ENCODE measurements around the gene PURB.
"Not testable (repeated sequence)": the region's sequence is repeated elsewhere in the genome, so short reads cannot be mapped to it uniquely, and the experiment has no call there.

Gene PURB

DNA sequence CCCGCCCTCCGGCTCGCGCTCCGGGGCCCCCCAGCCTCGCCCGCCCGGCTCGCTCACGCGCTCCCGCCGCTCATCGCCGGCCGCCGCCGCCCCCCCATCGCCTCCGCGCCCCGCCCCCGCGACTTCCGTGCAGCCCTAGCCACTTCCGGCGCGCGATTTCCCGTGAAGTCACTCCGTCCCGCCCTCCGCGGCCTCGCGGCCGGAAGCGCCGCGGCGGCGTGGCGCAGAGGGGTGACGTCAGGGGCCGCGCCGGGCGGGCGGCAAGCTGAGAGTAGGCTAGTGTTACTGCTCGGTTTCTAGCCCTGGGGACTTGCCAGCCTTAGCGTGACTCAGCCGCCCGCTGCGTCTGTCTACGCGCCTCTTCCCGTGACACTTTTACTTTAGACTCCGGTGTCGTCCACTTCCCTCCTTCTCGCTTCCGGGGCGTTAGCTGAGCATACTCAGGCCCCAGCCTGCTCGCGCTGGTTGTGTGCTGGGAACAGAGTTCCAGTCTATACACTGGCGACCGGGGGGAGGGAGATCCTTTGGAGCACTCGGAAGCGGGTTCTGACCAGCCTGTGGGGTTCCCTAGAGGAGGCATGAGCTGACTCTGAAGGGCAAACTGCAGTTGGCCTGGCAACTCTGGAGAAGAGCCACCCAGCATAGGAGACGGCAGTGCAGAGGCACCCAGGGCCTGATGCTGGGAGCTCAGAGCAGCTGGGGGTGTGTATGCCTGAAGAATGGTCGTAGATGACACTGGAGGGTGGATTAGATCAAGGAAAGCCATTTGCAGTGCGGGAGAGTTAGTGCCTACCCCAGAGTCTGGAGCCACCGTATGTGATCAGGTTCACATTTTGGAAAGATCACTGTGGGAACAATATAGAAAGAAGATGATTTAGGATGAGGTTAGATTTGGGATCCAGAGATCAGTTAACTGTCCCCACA is at the start of gene PURB:
Gene PURB (minus strand): TSS at position 137 of the 924 bp plus-strand sequence. CDS start 182 bp downstream, outside the sequence.
- peak; percentile 97 for DNase-seq (ENCODE audit: low read depth)

DNA sequence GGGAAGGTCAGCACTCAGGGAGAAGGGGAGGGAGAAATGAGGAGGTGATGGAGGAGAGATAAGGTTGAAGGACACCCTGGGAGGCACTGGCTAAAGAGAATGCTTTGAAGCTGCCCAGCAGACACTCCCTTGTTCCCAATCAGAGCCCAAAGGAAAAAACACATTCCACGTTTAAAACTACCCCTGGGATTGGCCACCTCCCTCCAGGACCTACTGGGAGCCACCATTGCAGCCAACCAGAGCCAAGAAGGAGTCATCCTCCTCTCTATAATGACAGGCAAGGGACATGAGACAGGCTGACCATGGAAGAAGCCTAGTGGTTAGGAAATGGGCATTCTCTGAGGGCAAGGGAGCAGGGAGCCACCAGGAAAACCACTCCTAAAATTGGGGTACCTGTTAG is 49.7 kb upstream of the PURB start:
- no peak for DNase-seq (ENCODE audit: low read depth)

DNA sequence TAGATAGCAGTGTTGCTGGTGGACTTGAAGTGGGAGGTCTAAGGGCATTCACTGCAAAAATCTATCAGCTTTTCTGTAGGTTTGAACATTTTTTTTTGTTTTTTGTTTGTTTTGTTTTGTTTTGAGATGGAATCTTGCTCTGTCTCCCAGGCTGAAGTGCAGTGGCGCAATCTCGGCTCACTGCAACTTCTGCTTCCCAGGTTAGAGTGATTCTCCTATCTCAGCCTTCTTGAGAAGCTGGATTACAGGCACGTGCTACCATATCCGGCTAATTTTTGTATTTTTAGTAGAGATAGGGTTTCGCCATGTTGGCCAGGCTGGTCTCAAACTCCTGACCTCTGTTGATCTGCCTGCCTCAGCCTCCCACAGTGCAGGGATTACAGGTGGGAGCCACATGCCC is 49.2 kb upstream of the PURB start:
- not testable (repeated sequence) for DNase-seq (ENCODE audit: low read depth)

DNA sequence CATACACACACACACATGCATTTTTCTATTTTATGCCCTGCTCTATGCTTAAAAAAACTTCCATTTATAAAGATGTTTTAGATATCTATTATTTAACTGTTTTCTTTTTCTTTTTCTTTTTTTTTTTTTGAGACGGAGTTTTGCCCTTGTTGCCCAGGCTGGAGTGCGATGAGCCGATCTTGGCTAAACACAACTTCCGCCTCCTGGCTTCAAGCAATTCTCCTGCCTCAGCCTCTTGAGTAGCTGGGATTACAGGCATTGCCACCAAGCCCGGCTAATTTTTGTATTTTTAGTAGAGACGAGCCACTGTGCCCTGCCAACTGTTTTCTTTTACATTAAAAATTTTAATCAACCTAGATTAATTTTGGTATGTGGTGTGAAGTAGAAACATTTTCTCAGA is 45.6 kb upstream of the PURB start:
- no peak for DNase-seq (ENCODE audit: low read depth)

DNA sequence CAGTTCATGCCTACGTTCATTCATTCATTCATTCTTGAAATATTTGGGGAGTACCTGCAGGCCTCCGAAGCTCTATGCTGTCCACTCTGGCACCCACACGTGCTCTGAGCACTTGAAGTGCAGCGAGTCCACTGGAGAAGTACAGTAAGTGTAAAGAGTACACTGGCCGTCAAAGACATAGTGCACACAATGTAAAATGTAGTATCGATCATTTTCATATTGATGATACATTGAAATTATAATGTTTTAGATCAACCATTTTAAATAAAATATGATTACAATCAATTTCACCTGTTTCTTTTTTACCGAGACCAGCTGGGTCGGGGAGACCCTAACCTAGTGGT is 37.0 kb upstream of the PURB start:
- no peak for DNase-seq (ENCODE audit: low read depth)

DNA sequence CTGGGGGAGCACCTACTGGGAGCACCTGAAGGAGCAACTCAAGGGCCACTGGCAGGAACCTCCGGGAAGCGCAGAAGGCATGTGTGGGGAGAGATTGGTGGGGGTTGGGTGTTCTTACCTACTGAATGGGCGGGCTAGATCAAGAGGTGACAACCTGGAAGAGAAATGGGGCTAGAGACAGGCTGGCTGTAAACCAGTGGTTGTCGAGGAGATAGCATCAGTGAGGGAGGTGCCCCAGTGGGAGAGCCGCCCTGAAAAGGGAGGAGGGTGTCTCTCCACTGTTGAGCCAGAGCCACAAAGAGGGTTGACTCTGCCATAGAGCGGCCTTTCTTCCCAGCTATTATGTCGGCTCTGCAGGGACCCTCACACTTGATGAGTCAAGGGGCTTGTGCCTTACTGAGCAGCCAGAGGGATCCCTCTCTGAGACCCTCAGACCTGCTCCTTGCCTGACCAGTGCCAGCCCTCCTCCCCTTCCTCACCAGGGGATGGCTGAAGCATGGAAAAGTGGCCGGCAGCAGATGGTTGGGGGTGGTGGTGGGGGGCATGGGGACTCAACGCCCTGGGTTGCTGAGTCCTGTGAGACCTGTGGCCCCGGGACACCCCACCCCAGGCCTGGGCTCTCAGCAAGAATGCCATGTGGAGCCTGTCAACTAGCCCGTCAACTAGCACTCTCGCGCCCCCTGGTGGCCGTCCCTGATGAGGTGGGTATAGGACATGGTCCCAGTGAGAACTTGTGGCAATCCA is 36.4 kb upstream of the PURB start:
- peak; percentile 98 for DNase-seq (ENCODE audit: low read depth)

DNA sequence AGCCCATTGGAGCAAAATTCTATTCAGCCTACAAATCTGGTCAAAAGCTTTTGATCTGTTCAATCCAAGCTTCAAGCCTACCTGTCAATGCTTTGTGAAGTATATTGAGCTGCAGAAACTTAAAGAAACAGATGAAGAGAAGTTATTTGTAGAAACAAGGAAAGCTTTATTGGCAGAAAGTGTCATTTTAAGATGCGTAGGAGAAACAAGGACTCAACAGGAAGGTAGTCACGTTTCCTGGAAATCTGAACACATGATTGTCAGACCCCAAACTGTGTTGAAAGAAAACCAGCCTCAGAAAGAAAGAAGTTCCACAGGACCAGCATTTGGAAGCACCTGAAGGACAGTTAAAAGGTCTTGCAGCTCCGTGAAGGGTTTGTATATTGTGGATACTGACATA is 34.8 kb upstream of the PURB start:
- no peak for DNase-seq (ENCODE audit: low read depth)

DNA sequence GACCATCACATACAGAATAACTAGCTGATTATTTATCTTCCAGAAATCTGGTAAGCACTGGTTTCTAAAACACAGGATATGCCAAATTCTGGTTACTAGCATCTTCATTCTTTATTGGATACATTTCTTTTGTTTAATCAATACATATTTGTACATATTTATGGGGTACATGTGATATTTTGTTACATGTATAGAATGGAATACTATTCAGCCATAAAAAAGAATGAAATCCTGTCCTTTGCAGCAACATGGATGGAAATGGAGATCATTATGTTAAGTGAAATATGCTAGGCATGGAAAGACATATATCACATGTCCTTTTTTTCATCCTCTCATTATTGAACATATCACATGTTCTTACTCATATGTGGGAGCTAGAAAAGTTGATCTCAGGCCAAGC is 32.7 kb upstream of the PURB start:
- no peak for DNase-seq (ENCODE audit: low read depth)

DNA sequence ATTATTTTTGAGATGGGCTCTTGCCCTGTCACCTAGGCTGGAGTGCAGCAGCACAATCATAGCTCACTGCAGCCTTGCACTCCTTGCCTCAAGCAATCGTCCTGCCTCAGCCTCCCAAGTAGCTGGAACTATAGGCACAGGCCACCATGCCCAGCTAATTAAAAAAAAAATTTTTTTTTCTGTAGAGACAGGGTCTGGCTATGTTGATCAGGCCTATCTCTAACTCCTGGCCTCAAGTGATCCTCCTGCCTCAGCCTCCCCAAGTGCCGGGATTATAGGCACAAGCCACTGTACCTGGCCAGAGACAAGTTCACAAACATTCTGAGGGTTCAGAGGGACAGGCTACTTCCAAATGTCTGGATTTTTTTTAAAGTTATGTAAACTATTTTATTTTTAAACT is 32.1 kb upstream of the PURB start:
- no peak for DNase-seq (ENCODE audit: low read depth)

DNA sequence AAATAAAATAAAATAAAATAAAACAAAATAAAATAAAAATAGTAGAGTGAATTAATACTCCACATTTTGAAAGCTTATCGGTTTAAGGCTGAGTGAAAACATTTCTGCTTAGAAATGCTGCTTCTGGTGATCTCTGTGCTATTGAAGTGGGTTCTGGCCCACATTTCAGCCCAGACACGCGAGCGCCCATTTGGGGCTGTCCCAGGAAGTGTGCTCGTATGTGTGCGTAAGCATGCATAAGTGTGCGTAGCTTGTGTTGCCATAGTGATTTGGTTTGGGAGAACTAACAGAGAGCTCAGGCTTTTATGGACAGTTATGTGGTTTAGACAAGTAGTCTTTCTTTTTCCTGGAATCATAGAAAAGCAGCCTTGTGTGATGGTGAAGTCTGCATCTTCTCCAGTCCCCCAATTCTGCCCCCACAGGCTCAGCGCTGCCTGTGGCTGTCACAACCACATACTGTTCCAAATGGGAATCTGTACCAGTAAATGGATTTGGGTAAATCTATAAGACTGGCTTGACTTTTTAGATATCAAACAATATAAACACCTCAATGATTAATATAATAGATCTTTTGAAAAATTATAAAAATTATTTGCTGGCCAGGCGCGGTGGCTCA is 29.8 kb upstream of the PURB start:
- DNase-seq (ENCODE audit: low read depth): no peak

DNA sequence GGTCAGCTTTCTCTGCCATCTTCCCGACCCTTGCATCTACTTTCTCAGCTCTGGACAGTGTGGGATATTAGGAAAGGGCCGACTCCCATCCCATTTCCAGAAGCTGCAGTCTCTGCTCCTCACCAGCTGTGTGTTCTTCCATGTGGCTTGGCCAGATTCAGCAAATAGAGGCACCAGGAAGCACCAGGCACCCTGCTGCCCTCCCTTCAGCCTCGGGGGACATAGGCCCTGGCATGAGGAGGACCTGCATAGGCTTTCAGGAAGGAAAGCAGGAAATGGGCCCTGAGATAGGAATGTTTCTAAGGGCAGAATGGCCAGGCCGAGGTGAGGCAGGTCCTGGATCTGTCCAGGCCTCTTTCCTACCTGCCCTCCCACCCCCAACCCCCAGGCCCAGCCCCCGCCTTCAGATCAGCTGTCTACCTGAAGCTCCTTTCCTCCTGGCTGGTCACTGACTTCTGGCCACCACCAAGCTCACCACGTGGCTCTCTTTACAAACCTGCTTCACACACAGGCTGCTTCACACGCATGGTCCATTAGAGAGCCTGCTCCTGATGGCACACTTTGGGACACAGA is 27.5 kb upstream of the PURB start:
- DNase-seq (ENCODE audit: low read depth): no peak

DNA sequence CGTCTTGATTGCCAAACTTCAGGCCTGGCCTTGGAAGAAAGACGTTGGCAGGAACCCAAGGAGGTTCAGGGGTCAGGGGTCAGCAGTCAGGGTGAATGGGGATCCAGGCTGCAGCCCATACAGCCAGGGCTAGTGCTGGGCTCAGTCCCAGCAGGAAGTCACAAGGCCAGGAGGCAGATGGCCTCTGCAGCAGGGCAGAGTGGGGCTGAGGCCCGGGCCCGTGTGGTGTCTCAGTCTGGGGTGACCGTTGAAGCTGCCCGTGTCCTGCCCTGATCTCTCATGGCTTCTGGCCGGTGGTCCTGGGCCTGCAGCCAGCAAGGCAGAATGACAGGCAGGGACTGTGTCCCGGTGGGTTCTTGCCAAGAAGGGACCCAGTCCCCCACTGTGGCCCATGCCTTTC is 26.6 kb upstream of the PURB start:
- DNase-seq (ENCODE audit: low read depth): no peak

DNA sequence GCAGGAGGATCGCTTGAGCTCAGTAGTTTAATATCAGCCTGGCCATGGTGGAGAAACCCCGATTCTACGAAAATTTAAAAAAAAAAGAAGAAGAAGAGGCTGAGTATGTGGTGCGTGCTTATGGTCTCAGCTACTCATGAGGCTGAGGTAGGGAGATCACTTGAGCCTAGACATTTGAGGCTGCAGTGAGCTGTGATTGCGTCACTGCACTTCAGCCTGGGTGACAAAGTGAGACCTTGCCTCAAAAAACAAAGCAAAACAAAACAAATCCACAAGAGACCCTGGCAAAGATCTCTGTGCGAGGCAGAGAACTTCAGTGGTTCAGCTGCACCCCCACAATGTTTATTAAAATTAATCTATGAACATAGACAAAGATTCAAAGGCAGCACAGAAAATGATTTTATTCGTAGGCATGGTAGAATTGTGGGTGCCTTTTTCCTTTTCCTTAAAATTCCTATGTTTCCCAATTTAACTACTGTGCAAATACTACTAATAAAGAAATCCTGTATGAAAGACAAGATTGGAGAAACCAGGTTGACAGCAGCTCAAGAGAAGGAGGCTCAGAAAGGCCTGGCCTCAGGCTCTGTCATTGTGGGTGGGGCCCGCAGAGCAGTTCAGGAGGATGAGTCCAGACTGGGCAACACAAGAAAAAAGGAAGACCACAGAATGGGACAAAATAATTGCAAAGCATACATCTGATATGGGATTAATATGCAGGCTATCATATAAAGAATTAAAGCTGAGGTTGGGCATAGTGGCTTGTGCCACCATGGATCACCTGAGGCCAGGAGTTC is 24.5 kb upstream of the PURB start:
- DNase-seq (ENCODE audit: low read depth): no peak

DNA sequence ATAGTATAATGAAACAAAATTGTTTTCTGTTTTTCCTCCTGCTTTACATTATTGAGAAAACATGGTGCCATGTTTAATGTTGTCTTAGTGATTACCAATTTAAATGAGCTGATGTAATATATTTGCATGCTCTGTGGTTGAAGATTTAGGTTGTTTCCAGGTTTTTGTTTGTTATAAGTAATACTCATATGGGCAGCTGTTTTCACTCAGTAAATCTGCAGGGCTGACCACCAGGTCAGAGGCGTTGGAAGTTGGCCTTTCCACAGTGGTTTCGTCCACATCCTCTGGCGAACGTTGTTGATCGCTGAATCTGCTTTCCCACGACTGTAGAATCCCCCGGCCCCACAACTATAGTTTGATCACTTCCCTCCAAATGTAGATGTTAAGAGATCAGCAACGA is 21.6 kb upstream of the PURB start:
- no peak for DNase-seq (ENCODE audit: low read depth)

DNA sequence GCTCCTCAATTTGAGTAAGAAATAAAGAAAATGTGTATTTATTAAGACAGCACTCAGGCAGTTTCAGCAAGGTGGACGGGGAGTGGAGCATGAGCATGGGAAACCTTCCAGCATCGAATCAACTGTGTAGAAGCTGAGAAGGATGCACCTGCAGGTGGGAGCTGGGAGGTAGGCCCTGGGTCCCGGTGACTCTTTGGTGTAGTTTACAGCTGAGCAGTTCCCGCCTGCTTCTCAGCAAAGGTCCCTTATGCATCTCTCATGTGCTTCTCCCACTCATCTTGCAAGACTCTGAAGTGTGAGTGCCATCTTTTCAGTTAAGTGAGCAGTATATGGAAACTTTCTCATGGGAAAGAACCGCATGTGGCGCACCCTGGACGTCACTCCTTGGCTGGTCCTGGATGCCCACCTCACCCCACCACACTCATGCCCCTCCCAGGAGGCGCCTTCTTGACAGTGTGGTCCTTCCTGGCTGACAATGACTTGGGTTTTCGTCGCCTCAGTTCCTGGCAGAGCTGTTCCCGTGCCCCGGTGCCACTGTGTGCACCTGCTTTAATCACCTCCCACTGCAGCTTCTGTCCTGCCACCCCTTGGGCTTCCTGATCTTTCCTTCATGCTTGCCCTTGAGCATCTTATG is 19.8 kb upstream of the PURB start:
- DNase-seq (ENCODE audit: low read depth): no peak

DNA sequence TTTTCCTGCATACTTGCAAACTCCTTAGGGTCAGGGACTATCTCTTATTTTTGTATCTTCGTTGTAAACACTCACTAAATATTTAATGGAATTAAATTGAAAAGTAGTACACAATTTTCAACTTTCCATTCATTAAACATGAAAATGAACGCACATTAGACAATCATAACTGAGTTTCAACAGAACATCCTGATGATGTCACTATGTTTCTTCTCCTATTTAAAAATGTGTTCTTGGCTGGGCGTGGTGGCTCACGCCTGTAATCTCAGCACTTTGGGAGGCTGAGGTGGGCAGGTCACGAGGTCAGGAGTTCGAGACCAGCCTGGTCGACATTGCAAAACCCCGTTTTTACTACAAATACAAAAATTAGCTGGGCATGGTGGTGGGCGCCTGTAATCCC is 14.1 kb upstream of the PURB start:
- no peak for DNase-seq (ENCODE audit: low read depth)

DNA sequence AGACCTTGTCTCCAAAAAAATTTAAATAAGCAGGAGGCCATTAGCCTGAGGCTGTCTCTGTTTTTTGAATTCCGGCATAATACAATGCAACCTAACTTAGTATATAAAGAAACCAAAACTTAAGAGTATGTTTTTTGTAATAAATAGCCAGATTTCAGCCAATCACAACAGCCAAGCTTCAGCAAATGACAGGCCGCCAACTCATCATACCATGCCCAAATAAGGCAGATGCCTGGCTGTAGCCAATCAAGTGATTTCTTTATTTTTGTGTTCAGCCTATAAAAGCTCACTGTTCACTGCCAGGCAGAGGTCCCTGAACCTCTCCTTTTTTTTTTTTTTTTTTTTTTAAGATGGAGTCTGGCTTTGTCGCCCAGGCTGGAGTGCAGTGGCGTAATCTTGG is 12.7 kb upstream of the PURB start:
- DNase-seq (ENCODE audit: low read depth): no peak

DNA sequence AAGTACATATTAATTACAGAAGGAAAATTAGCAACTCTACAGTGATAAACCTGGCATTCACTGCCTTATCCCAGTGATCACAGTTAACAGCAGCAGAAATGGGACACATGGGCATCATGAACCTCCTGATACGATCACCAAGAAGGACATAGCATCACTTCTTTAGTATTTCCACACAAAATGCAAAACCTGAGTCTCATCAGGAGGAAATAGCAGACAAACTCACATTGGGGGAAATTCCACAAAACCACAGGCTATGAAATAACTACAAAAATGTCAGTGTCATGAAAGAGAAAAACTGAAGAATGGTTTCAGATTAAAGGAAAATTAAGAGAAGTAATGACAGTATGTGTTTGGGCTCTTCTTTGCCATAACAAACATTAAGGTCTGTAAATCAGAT is 12.0 kb upstream of the PURB start:
- DNase-seq (ENCODE audit: low read depth): no peak

DNA sequence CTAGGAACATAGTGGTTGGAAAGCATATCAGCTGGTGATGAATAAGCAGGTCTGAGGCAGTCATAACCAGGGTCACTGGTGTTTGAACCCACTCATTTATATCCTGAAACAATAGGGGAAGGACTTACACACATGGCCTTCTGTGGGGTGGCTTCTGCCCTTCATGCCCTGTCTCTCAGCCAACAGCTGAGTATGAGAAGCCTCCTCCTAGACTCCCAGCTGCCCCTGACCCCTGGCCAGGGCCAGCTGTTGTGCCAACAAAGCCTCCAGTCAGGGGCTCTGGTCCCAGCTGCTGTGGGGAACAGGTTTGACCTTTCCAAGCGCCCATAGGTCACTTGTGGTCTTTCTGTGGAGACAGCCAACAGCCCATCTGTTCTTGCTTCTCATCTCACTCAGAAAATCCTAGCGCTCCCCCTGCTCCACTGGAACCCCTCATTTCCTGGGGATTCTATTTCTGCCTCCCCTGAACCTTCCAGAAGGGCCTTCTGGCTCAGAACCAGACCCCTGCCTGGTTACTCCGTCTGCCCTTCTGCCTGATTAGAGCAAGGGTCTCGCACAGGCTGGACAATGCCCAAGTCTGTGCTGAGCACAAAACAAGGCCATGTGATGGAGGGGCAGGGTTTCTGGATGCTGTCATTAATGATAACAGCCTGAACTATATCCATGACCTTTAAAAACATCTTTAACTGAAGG is 9.7 kb upstream of the PURB start:
- DNase-seq (ENCODE audit: low read depth): no peak

DNA sequence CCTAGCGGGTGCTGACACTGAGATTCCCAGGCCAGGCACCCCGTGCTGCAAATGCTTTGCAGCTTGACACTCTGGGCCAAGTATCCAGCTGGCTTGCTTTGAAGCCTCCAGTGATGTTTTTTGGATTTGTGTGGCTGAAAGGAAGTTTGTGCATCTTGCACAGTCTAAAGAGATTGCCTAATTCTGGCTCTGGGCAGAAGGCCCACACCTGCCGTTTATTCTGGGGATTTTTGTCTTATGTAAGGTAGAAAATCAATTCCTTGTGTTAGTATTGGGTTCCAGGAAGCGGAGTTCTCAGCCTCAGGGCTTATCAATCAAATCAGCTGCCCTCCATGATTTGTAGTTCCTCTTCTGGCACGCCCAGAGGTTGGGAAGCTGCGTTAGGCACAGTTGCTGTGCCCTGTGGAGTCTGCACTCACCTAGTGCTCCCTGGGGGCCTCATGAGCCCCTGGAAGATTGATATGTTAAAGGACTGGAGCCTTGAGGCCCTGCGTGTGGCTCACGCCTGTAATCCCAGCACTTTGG is 8.4 kb upstream of the PURB start:
- DNase-seq (ENCODE audit: low read depth): no peak

DNA sequence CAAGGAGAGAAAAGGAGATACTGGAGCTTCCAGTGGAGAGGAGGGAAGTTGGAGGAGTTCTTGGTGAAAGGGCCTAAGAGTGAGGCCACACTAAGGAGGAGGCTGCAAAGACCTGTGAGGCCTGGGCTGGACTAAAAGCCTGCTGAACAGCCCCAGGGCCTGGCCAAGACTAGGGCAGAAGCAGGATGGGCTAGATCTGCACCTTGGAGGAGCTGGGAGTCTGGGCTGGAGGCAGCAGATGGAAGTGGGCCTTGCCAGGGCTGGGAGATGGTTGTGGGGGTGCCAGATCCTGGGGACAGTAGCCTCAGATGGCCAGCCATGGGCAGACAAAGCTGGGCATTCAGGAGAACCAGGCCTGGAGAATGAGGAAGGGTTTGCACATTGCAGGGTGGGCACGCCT is 6.5 kb upstream of the PURB start:
- DNase-seq (ENCODE audit: low read depth): no peak
